ENCODE measurements around the gene S1PR2.
A peak's percentile ranks its signal among the peaks of the same experiment; 100 is the strongest.
"Not testable (repeated sequence)": the region's sequence is repeated elsewhere in the genome, so short reads cannot be mapped to it uniquely, and the experiment has no call there.

Gene S1PR2

GRCh38 chr19:10184636-10185035 lies 46.5 kb downstream of the S1PR2 start:
- DNase-seq, result no peak

DNA sequence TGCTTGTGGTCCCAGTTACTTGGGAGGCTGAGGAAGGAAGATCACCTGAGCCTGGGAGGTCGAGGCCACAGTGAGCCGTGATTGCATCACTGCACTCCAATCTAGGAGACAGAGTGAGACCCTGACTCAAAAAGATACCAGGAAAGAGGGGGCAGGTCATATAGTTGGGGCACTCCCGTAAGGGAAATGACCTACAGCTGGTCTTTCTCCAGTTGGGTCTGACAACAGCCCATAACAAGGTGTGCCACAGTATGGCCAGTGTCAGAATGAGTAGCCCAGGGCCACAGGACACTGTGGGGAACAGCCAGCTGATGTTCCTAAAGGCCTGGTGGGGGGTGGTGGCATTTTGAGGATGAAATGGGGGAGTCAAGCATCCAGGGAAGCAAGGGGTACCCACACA lies 47.2 kb downstream of the S1PR2 start:
- DNase-seq, result no peak

DNA sequence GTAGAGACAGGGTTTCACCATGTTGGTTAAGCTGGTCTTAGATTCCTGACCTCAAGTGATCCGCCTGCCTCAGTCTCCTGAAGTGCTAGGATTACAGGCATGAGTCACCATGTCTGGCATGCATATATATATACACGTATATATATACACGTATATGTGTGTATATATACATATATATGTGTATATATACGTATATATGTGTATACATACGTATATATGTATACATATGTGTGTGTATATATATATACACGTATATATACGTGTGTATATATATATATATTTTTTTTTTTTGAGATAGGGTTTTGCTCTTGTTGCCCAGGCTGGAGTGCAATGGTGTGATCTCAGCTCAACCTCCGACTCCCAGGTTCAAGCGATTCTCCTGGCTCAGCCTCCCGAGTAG lies 48.3 kb downstream of the S1PR2 start:
- DNase-seq, result no peak

- no peak for DNase-seq
Measured at GRCh38 chr19:10182076-10182475, 49.1 kb downstream of the S1PR2 start.

DNA sequence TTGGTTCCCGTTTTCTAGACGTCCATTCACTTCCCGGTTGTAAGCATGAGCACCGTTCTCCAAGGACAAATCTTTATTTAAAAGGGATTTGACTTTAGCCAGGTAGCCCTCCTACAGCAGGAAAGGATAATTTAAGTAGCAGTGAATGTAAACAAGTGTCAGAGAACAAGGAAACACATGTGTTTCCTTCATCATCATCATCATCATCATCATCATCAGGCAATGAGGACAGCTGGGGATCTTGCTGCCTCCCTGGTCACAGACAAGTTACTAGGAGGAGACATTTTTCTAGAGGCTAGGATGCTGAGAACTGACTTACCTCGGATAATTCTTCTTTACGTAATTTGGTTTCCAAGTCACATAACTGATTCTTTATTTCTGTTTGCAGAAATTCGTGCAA lies 50.7 kb downstream of the S1PR2 start:
- no peak for DNase-seq

GRCh38 chr19:10180024-10180423 lies 51.1 kb downstream of the S1PR2 start:
- DNase-seq, result not testable (repeated sequence)

DNA sequence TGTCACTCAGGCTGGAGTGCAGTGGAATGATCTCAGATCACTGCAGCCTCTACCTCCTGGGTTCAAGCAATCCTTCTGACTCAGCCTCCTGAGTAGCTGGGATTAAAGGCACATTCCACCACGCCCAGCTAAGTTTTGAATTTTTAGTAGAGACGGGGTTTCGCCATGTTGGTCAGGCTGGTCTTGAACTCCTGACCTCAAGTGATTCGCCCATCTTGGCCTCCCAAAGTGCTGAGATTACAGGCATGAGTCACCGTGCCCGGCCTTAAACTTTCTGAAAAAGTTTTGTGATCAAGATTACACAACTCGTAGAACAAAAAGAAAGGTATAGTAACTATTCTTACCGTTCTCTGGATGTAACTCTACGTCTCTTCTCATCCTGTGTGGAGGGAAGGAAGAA lies 57.6 kb downstream of the S1PR2 start:
- peak; percentile 68 for DNase-seq
